Measurements from ENCODE around the gene MPDZ.

Gene MPDZ

DNA sequence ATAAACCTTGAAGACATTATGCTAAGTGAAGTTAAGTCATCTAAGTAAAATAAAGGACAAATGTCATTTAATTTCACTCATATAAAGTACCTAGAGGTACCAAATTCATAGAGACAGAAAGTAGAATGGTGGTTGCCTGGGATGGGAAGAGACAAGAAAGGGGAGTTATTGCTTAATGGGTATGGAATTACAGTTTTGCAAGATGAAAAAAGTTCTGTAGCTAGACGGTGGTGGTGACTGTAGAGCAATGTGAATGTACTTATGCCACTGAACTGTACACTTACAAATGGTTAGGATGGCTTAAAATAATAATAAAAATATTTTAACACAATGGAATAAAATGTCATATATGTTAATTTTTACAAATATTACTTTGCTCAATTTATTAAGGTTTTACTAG lies 128.0 kb downstream of the MPDZ start:
- no peaks in the 10 kb centered on the region for H3K4me1 ChIP-seq
- no peak overlapping the region for H3K9ac ChIP-seq
- H3K27ac ChIP-seq = no peak overlapping the region
- no peak overlapping the region for H3K4me3 ChIP-seq
- no peak overlapping the region for H3K4me2 ChIP-seq
- no peak for TF ChIP-seq Cebpa-rat (IDR thresholded peaks at IDR 0.05)
- H3K36me3 ChIP-seq = no peaks in the 10 kb centered on the region
- no peaks in the 10 kb centered on the region for H3K27me3 ChIP-seq
- H3K9me3 ChIP-seq (replicated peaks in 1 of 11) = no peaks in the 10 kb centered on the region
- no peaks in the 10 kb centered on the region for H4K20me1 ChIP-seq

DNA sequence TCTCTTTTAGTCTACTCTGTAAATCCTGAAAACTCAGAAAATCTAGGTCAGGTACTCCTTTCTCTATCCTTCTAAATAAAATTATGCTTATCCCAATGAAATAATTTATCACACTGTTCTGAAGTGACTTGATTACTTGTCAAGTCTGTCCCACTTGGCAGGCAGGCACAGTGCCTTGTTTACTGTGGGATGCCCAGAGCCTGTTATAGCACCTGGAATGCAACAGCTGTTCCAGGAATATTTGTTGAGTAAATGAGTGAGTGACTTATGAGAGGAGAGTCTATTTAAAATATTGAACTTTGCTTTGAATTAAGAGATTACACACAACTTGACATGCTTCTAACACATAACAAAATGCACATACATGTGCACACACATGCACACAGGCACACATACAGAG lies 130.0 kb downstream of the MPDZ start:
- Histone ChIP-seq H3K9ac (no peak overlapping the region), H3K36me3 (no peaks in the 10 kb centered on the region), H3K4me3 (no peak overlapping the region), H3K27me3 (no peaks in the 10 kb centered on the region), H3K27ac (no peak overlapping the region), H3K4me2 (no peak overlapping the region), H3K9me3 (replicated peaks in 1 of 11) (no peaks in the 10 kb centered on the region), H3K4me1 (no peaks in the 10 kb centered on the region), H4K20me1 (no peaks in the 10 kb centered on the region)
- TF ChIP-seq Cebpa-rat (IDR thresholded peaks at IDR 0.05) = no peak

- TF ChIP-seq Cebpa-rat (IDR thresholded peaks at IDR 0.05) = no peak
- H3K9ac ChIP-seq = no peak overlapping the region
- no peaks in the 10 kb centered on the region for H3K36me3 ChIP-seq
- no peaks in the 10 kb centered on the region for H3K27me3 ChIP-seq
- H4K20me1 ChIP-seq = no peaks in the 10 kb centered on the region
- no peak overlapping the region for H3K27ac ChIP-seq
- no peaks in the 10 kb centered on the region for H3K9me3 ChIP-seq (replicated peaks in 1 of 11)
- H3K4me1 ChIP-seq = no peaks in the 10 kb centered on the region
- H3K4me3 ChIP-seq = no peak overlapping the region
- no peak overlapping the region for H3K4me2 ChIP-seq
These were observed 132.7 kb downstream of the MPDZ start for GRCh38 chr9:13146840-13147239.

DNA sequence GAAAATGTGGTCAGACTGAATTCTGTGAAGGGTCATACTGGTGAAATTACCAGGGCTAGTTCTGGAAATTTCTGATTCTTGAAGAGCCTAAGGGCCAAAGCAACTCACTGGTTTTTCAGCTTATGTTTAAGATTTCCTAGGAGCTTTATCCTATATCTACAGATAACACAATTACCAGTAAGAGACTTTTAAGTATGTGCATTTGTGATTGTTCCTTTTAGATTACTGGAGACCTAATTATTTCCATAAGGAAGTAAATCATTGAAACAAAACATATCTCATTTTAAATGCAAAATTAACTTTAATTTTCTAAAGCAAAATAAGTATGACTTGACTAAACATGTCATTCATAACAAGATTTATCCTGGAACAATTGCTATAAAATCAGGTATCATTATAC lies 134.2 kb downstream of the MPDZ start:
- Histone ChIP-seq H3K9me3 (replicated peaks in 1 of 11) (no peaks in the 10 kb centered on the region), H3K27ac (no peak overlapping the region), H3K9ac (no peak overlapping the region), H3K4me3 (no peak overlapping the region), H3K36me3 (no peaks in the 10 kb centered on the region), H3K27me3 (no peaks in the 10 kb centered on the region), H3K4me1 (no peaks in the 10 kb centered on the region), H4K20me1 (no peaks in the 10 kb centered on the region), H3K4me2 (no peak overlapping the region)
- TF ChIP-seq Cebpa-rat (IDR thresholded peaks at IDR 0.05) = no peak

DNA sequence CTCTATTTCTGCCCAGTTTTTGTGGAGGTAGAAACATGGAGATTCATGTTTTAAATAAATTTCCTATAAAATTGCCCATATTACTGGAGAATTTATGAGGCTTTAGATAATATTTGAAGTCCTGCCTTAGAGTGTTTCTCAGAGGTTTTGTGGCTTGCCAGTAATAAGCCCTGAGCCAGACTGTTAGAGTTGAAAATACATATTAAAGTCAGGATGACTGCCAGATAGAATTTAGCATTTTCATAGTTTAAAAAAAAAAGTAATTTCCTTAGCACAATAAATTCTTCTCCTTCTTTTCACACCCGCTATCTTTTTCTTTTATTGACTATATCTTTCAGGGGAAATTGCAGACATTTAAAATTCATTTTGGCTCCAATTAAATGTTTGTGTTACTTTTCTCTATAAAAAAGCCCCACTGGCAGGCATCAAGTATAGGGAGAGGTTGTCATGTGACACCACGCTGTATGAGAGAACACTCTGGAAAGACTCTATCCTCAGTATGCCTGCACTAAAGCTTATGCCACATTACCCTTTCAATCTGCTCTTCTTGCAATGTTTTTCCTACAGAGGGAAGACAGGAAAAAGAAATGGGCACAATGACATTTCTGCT lies 135.2 kb downstream of the MPDZ start:
- no peak overlapping the region for H3K4me3 ChIP-seq
- H3K9ac ChIP-seq = no peak overlapping the region
- no peaks in the 10 kb centered on the region for H3K27me3 ChIP-seq
- no peaks in the 10 kb centered on the region for H4K20me1 ChIP-seq
- H3K4me2 ChIP-seq = no peak overlapping the region
- H3K27ac ChIP-seq = no peak overlapping the region
- TF ChIP-seq Cebpa-rat (IDR thresholded peaks at IDR 0.05) = no peak
- H3K36me3 ChIP-seq = no peaks in the 10 kb centered on the region
- H3K9me3 ChIP-seq (replicated peaks in 1 of 11) = no peaks in the 10 kb centered on the region
- no peaks in the 10 kb centered on the region for H3K4me1 ChIP-seq

- Histone ChIP-seq H3K4me1 (no peaks in the 10 kb centered on the region), H3K27ac (no peak overlapping the region), H3K4me2 (no peak overlapping the region), H3K9me3 (replicated peaks in 1 of 11) (no peaks in the 10 kb centered on the region), H3K27me3 (no peaks in the 10 kb centered on the region), H3K36me3 (no peaks in the 10 kb centered on the region), H3K9ac (no peak overlapping the region), H4K20me1 (no peaks in the 10 kb centered on the region), H3K4me3 (no peak overlapping the region)
- TF ChIP-seq Cebpa-rat (IDR thresholded peaks at IDR 0.05) = no peak
These were observed 136.2 kb downstream of the MPDZ start for GRCh38 chr9:13143281-13143680.

GRCh38 chr9:13142776-13143175 lies 136.7 kb downstream of the MPDZ start:
- no peaks in the 10 kb centered on the region for H3K9me3 ChIP-seq (replicated peaks in 1 of 11)
- no peaks in the 10 kb centered on the region for H4K20me1 ChIP-seq
- no peak overlapping the region for H3K4me2 ChIP-seq
- no peak overlapping the region for H3K9ac ChIP-seq
- H3K36me3 ChIP-seq = no peaks in the 10 kb centered on the region
- no peak overlapping the region for H3K4me3 ChIP-seq
- no peaks in the 10 kb centered on the region for H3K4me1 ChIP-seq
- TF ChIP-seq Cebpa-rat (IDR thresholded peaks at IDR 0.05) = no peak
- H3K27ac ChIP-seq = no peak overlapping the region
- no peaks in the 10 kb centered on the region for H3K27me3 ChIP-seq

DNA sequence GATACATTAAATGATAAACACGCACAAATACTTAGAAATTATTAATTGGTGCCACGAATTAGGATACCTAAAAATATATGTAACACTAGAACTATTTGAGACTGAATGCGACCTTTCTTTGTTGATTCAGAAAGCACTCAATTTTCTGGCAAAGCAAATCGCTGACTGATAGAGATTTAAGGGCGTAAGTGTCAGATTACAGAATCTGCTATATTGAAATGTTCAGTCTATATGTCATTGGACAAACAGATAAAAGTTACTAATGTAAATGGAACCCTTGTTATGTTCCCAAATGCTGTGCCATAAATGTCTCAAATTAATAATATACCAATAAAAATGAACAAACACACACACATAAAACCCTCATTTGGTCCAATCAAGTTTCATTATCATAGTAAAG lies 137.9 kb downstream of the MPDZ start:
- Histone ChIP-seq H3K36me3 (no peaks in the 10 kb centered on the region), H3K27ac (no peak overlapping the region), H3K4me3 (no peak overlapping the region), H3K9me3 (replicated peaks in 1 of 11) (no peaks in the 10 kb centered on the region), H3K4me2 (no peak overlapping the region), H3K4me1 (no peaks in the 10 kb centered on the region), H3K9ac (no peak overlapping the region), H4K20me1 (no peaks in the 10 kb centered on the region), H3K27me3 (no peaks in the 10 kb centered on the region)
- TF ChIP-seq Cebpa-rat (IDR thresholded peaks at IDR 0.05) = no peak

DNA sequence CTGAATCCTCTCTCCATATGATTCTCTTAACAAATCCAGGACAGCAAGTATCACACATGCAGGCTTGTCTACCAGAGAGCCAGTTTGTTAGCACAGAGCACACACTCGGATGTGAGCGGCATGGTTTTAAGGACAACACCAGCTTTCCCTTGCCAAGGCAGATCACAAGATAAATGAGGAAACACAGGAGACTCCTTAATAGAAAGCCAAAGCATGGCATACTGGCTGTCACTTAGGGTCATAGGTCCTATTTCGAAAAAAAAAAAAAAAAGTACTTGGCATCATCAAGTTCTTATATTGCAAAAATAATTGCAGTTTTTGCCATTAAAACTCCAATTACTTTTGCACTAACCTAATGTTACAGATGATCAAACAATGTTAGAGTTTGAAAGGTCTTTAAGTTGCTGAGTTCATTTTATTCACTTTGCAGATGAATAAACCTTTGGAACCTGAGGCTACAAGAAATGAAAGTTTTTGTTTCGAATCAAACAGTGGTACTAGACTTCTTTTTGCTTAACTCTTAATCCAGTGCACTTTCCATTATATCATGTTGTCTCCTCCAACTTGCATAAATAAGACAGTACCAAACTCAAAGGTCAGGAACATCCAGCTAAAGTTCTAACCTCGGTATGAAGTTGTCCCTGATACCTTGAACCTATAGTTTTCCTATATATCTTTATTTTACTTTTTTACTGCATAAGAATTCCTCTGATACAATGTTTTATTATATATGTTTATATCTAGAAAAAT lies 138.5 kb downstream of the MPDZ start:
- H3K27me3 ChIP-seq = no peaks in the 10 kb centered on the region
- H4K20me1 ChIP-seq = no peaks in the 10 kb centered on the region
- no peak overlapping the region for H3K4me3 ChIP-seq
- H3K27ac ChIP-seq = no peak overlapping the region
- no peak for TF ChIP-seq Cebpa-rat (IDR thresholded peaks at IDR 0.05)
- no peaks in the 10 kb centered on the region for H3K9me3 ChIP-seq (replicated peaks in 1 of 11)
- H3K36me3 ChIP-seq = no peaks in the 10 kb centered on the region
- no peak overlapping the region for H3K4me2 ChIP-seq
- H3K9ac ChIP-seq = no peak overlapping the region
- no peaks in the 10 kb centered on the region for H3K4me1 ChIP-seq

- H3K4me3 ChIP-seq = no peak overlapping the region
- H3K4me2 ChIP-seq = no peak overlapping the region
- H3K27me3 ChIP-seq = no peaks in the 10 kb centered on the region
- no peaks in the 10 kb centered on the region for H3K9me3 ChIP-seq (replicated peaks in 1 of 11)
- H4K20me1 ChIP-seq = no peaks in the 10 kb centered on the region
- no peak overlapping the region for H3K27ac ChIP-seq
- TF ChIP-seq Cebpa-rat (IDR thresholded peaks at IDR 0.05) = no peak
- no peaks in the 10 kb centered on the region for H3K36me3 ChIP-seq
- H3K4me1 ChIP-seq = no peaks in the 10 kb centered on the region
- no peak overlapping the region for H3K9ac ChIP-seq
These were observed 139.8 kb downstream of the MPDZ start for GRCh38 chr9:13139641-13140171.
